Activated B cell treated with CpG ODN at 0.5 μM for 24 hours (primary cell): ENCODE results near the gene NDC1. TPM values are rescaled to one million over a fixed set of nuclear protein-coding genes. Genes with fewer than 3 reads are reported as not detected.

Source experiments
- ATAC-seq: fragments of 200-7000 bp; cut with Tn5 transposase; one replicate; pipeline ENCODE4 v1.10.0; 2021; ENCODE audit warnings: low read depth, mild to moderate bottlenecking, moderate library complexity
- CTCF ChIA-PET: fragments of 350-600 bp; sonication (Branson Sonifier 250); formaldehyde crosslinking; loops from one replicate; lab custom pipeline; 2021; ENCODE audit warnings: antibody characterized with exemption; lab: Charles Lee
- POLR2A ChIA-PET: fragments of 350-600 bp; sonication (Branson Sonifier 250); formaldehyde crosslinking; loops from one replicate; lab custom pipeline; 2021; ENCODE audit warnings: antibody characterized with exemption; lab: Charles Lee
- DNase-seq: peaks from one replicate; pipeline ENCODE4 v3.0.0; 2022
- H3K27ac Mint-ChIP-seq: one replicate; pipeline ENCODE4 v1.8.0; 2020; ENCODE audit warnings: mixed read lengths
- H3K27me3 Mint-ChIP-seq: one replicate; pipeline ENCODE4 v1.8.0; 2021; ENCODE audit warnings: mixed read lengths
- H3K36me3 Mint-ChIP-seq: one replicate; pipeline ENCODE4 v1.8.0; 2021; ENCODE audit warnings: low read depth, mixed read lengths
- H3K4me1 Mint-ChIP-seq: one replicate; pipeline ENCODE4 v1.8.0; 2021; ENCODE audit warnings: mixed read lengths
- H3K4me3 Mint-ChIP-seq: one replicate; pipeline ENCODE4 v1.8.0; 2020; ENCODE audit warnings: mild to moderate bottlenecking, mixed read lengths
- H3K9me3 Mint-ChIP-seq: one replicate; pipeline ENCODE4 v1.8.0; 2020; ENCODE audit warnings: mixed read lengths
- CTCF ChIP-seq: fragments of 200-600 bp; IDR thresholded peaks from one replicate; pipeline ENCODE4 v1.8.0; 2022; ENCODE audit warnings: antibody characterized with exemption, mild to moderate bottlenecking
- intact Hi-C: fragments of 100-400 bp; cut with micrococcal nuclease; formaldehyde crosslinking; loops from one replicate; pipeline ENCODE4 v1.15.1; 2024
- total RNA-seq: library from RNA; stranded (reverse); gene quantifications from 2 replicates; pipeline ENCODE4 v1.2.3, GENCODE V29; 2022

Gene NDC1
- total RNA-seq, 1 donor from 2014 or later = 10.6 TPM

GRCh38 chr1:53731779-53732305, 106.3 kb downstream of the NDC1 start:
- Mint-ChIP-seq H3K27me3 (peaks cover 31% of the 10 kb centered on the region), H3K4me1 (no peaks in the 10 kb centered on the region), H3K36me3 (no peaks in the 10 kb centered on the region), H3K9me3 (no peaks in the 10 kb centered on the region), H3K27ac (no peak overlapping the region), H3K4me3 (no peak overlapping the region)
- intact Hi-C loops = no loop called here
- DNase-seq (no peak), ATAC-seq (no peak)
- POLR2A ChIA-PET = no interaction called here
- TF ChIP-seq CTCF = no peak
- CTCF ChIA-PET = no interaction called here

GRCh38 chr1:53731043-53731600, 107.0 kb downstream of the NDC1 start:
- H3K4me3 Mint-ChIP-seq = no peak overlapping the region
- H3K9me3 Mint-ChIP-seq = no peaks in the 10 kb centered on the region
- intact Hi-C loops = no loop called here
- no peaks in the 10 kb centered on the region for H3K36me3 Mint-ChIP-seq
- POLR2A ChIA-PET = no interaction called here
- H3K27me3 Mint-ChIP-seq = peaks cover 26% of the 10 kb centered on the region
- DNase-seq = no peak
- ATAC-seq = no peak
- TF ChIP-seq CTCF = no peak
- CTCF ChIA-PET = no interaction called here
- no peak overlapping the region for H3K27ac Mint-ChIP-seq
- H3K4me1 Mint-ChIP-seq = no peaks in the 10 kb centered on the region

- H3K4me1 Mint-ChIP-seq = no peaks in the 10 kb centered on the region
- CTCF ChIA-PET = no interaction called here
- no peak overlapping the region for H3K4me3 Mint-ChIP-seq
- no peak for DNase-seq
- TF ChIP-seq CTCF = no peak
- ATAC-seq = no peak
- no peak overlapping the region for H3K27ac Mint-ChIP-seq
- H3K27me3 Mint-ChIP-seq = peaks cover 20% of the 10 kb centered on the region
- H3K9me3 Mint-ChIP-seq = no peaks in the 10 kb centered on the region
- H3K36me3 Mint-ChIP-seq = no peaks in the 10 kb centered on the region
- intact Hi-C loops = no loop called here
- POLR2A ChIA-PET = no interaction called here
Observed at GRCh38 chr1:53730224-53730865, 107.8 kb downstream of the NDC1 start.

GRCh38 chr1:53729456-53730223, 108.5 kb downstream of the NDC1 start:
- no peaks in the 10 kb centered on the region for H3K4me1 Mint-ChIP-seq

More at GRCh38 chr1:53729456-53730223, 108.5 kb downstream of the NDC1 start:
- Mint-ChIP-seq H3K4me3 (no peak overlapping the region), H3K36me3 (no peaks in the 10 kb centered on the region), H3K27me3 (peaks cover 21% of the 10 kb centered on the region), H3K27ac (no peak overlapping the region), H3K9me3 (no peaks in the 10 kb centered on the region)
- ChIA-PET POLR2A (no interaction called here), CTCF (no interaction called here)
- no peak for DNase-seq
- ATAC-seq = no peak
- no peak for TF ChIP-seq CTCF
- intact Hi-C loops = no loop called here
